Measurements from ENCODE around the gene USP10.

- no peak for TF ChIP-seq CTCF (IDR thresholded peaks at IDR 0.05 in 4 of 5, conservative IDR thresholded peaks at IDR 0.05 in 1 of 5)
- no peak for TF ChIP-seq POLR2A (IDR thresholded peaks at IDR 0.05)
These were observed 42.5 kb upstream of the USP10 start for GRCh38 chr16:84657229-84657837.
